HG03520 (cell line): ENCODE data around the gene ETV6.

Experiments
- ATAC-seq: cut with Tn5 transposase; IDR thresholded peaks from one replicate; pipeline ENCODE4 v1.9.1; 2021; ENCODE audit warnings: mild to moderate bottlenecking, moderate library complexity; ENCODE audit not compliant: unreplicated experiment

The ETV6 gene

GRCh38 chr12:11756523-11756922 lies 107.0 kb downstream of the ETV6 start:
- no peak for ATAC-seq

GRCh38 chr12:11757095-11757494 lies 107.6 kb downstream of the ETV6 start:
- ATAC-seq, result no peak

GRCh38 chr12:11757531-11757930 lies 108.1 kb downstream of the ETV6 start:
- no peak for ATAC-seq

- ATAC-seq, result no peak
These were observed 108.6 kb downstream of the ETV6 start for GRCh38 chr12:11758087-11758486.

GRCh38 chr12:11758510-11759493 lies 109.3 kb downstream of the ETV6 start:
- peak; percentile 46 for ATAC-seq

GRCh38 chr12:11759494-11759878 lies 110.0 kb downstream of the ETV6 start:
- no peak for ATAC-seq

GRCh38 chr12:11759899-11760298 lies 110.4 kb downstream of the ETV6 start:
- ATAC-seq, result no peak

- ATAC-seq, result peak; percentile 30
These were observed 112.5 kb downstream of the ETV6 start for GRCh38 chr12:11761869-11762567.

GRCh38 chr12:11762723-11763326 lies 113.4 kb downstream of the ETV6 start:
- no peak for ATAC-seq

- ATAC-seq, result no peak
These were observed 114.5 kb downstream of the ETV6 start for GRCh38 chr12:11763760-11764520.

- no peak for ATAC-seq
These were observed 115.4 kb downstream of the ETV6 start for GRCh38 chr12:11764837-11765236.

- ATAC-seq, result no peak
These were observed 115.9 kb downstream of the ETV6 start for GRCh38 chr12:11765421-11765816.

- ATAC-seq, result peak; percentile 69
These were observed 116.6 kb downstream of the ETV6 start for GRCh38 chr12:11765817-11766794.

GRCh38 chr12:11767029-11767724 lies 117.7 kb downstream of the ETV6 start:
- ATAC-seq, result no peak

- no peak for ATAC-seq
These were observed 118.3 kb downstream of the ETV6 start for GRCh38 chr12:11767798-11768197.

GRCh38 chr12:11768233-11768965 lies 118.9 kb downstream of the ETV6 start:
- no peak for ATAC-seq

- no peak for ATAC-seq
These were observed 120.4 kb downstream of the ETV6 start for GRCh38 chr12:11769723-11770514.

- no peak for ATAC-seq
These were observed 121.9 kb downstream of the ETV6 start for GRCh38 chr12:11771356-11771755.
